NB4 (cell line): ENCODE results near the gene TMEM232.

ENCODE experiments used
- DNase-seq: peaks from one replicate; pipeline ENCODE4 v3.0.0; 2010; ENCODE audit warnings: low read depth
- H3K4me3 ChIP-seq: one replicate; pipeline ENCODE4 v1.5.1; 2011; ENCODE audit warnings: mild to moderate bottlenecking, low read depth, low read length, moderate library complexity
- MYC ChIP-seq: IDR thresholded peaks from 2 replicates; pipeline ENCODE4 v1.6.1; 2011; ENCODE audit warnings: low read depth, low read length
- POLR2A ChIP-seq: IDR thresholded peaks from 2 replicates; pipeline ENCODE4 v1.6.1; 2011; ENCODE audit warnings: mild to moderate bottlenecking; ENCODE audit not compliant: insufficient read length; ENCODE audit errors: extremely low read depth
- TF ChIP-seq, protein P1 (sequence below): IDR thresholded peaks from one replicate; pipeline ENCODE4 v1.5.1; 2012; ENCODE audit warnings: low read depth, low read length
- TF ChIP-seq, protein P2 (sequence below): IDR thresholded peaks from 2 replicates; pipeline ENCODE4 v1.6.1; 2011; ENCODE audit warnings: low read depth, low read length

The TMEM232 gene

DNA sequence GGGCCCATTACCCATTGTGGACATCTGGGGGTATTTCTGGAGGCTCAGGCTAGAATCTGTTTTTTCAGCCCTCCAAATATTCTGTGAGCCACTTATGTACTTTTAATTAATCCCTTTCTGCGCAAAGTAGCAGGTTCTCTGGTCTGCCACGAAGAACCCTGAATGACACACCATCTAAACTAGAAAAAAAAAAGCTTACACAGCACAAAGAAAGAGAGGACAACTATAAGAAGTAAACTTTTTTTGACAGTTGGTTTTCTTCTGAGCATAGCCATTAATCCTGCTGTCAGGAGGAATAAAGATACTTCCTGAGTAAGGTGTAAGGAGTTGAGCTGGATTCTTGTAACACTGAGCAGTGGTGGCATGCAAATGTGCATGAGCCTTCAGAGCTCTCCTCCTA lies 327.5 kb downstream of the TMEM232 start:
- no peak for TF ChIP-seq POLR2A
- no peak for TF ChIP-seq MYC
- TF ChIP-seq, protein P1, sequence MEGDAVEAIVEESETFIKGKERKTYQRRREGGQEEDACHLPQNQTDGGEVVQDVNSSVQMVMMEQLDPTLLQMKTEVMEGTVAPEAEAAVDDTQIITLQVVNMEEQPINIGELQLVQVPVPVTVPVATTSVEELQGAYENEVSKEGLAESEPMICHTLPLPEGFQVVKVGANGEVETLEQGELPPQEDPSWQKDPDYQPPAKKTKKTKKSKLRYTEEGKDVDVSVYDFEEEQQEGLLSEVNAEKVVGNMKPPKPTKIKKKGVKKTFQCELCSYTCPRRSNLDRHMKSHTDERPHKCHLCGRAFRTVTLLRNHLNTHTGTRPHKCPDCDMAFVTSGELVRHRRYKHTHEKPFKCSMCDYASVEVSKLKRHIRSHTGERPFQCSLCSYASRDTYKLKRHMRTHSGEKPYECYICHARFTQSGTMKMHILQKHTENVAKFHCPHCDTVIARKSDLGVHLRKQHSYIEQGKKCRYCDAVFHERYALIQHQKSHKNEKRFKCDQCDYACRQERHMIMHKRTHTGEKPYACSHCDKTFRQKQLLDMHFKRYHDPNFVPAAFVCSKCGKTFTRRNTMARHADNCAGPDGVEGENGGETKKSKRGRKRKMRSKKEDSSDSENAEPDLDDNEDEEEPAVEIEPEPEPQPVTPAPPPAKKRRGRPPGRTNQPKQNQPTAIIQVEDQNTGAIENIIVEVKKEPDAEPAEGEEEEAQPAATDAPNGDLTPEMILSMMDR, result no peak
- TF ChIP-seq, protein P2, sequence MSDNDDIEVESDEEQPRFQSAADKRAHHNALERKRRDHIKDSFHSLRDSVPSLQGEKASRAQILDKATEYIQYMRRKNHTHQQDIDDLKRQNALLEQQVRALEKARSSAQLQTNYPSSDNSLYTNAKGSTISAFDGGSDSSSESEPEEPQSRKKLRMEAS, result no peak
- no peak for DNase-seq
- H3K4me3 ChIP-seq, result no peak overlapping the region

DNA sequence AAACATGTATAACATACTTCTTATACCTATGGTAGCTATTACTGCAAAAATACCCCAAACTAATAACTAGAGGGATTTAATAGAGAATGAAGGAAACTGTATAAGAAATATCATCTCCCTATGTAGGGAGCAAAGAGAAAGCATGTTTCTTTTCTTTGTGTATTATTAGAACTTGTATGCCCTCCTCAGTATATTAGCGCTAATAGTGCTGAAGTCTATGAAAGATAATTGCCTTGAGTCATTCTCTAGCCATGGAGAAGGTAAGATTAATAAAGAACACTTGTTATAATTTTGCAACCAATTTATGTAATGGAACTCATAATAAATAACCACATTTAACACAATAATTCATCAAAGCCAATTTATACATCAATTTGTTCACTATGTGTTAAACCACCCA lies 329.2 kb downstream of the TMEM232 start:
- TF ChIP-seq, protein P2, result no peak
- TF ChIP-seq, protein P1, result no peak
- no peak for TF ChIP-seq MYC
- TF ChIP-seq POLR2A, result no peak

DNA sequence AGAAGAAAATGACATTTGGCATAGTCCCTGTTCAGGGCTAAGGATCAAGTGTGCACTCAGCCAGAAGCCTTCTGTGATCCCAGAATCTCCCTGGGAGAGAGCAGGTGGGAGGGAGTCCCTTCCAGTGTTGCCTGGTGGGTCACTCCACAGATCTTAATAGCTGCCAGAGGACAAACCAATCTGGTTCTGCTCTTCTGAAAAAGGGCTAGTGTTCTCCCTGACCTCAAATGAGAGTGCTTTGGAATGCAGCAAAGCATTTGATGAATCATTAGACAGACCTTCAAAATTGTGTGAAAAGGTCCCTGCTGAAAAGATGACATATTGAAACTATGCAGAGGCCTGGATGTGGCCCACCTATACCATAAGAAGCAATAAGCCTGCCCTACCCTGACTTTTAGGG lies 339.7 kb downstream of the TMEM232 start:
- no peak overlapping the region for H3K4me3 ChIP-seq
- DNase-seq, result no peak
- TF ChIP-seq, protein P1, result no peak
- TF ChIP-seq POLR2A (no peak), MYC (no peak)
- TF ChIP-seq, protein P2, result no peak

More for the DNA sequence above, 329.2 kb downstream of the TMEM232 start:
- H3K4me3 ChIP-seq, result no peak overlapping the region
- DNase-seq, result no peak

DNA sequence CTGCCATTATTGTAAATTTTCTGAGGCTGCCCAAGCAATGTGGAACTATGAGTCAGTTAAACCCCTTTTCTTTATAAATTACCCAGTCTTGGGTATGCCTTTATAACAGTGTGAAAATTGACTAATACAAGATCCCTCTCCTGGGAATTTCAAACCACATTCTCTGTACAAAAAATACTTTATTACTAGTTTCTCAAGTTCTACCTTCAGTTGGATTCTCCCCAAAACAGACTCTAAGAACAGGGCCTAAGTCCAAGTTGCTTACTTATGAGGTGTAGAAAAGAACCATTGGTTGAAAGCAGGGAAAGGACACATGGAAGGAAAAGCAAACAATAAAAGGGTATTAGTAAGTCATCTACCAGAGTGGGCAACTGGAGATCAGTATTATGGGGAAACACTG lies 343.2 kb downstream of the TMEM232 start:
- no peak for TF ChIP-seq POLR2A
- no peak for TF ChIP-seq MYC
- TF ChIP-seq, protein P1, result no peak
- TF ChIP-seq, protein P2, result no peak
- no peak overlapping the region for H3K4me3 ChIP-seq
- DNase-seq, result no peak

DNA sequence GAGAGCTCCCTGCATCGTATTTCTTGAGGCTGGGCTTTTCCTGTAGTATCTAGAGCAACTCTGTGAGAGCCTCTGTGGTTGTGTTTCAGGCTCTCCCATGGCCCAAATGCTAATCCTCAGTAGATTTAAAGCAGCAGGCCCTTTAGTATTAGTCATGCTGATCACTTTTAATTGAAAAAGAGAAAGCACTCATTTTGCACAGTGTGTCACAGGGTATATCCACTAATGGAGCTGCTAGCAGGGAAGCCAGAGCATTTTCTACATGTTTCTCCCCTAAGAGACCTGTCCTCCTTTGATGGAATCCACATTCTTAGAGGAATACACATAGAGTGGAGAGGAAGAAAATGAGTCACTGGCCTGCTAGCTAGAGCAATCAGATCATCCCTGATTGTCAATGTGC lies 348.5 kb downstream of the TMEM232 start:
- TF ChIP-seq MYC, result no peak
- TF ChIP-seq, protein P2, result no peak
- TF ChIP-seq, protein P1, result no peak
- TF ChIP-seq POLR2A, result no peak
- H3K4me3 ChIP-seq, result no peak overlapping the region

DNA sequence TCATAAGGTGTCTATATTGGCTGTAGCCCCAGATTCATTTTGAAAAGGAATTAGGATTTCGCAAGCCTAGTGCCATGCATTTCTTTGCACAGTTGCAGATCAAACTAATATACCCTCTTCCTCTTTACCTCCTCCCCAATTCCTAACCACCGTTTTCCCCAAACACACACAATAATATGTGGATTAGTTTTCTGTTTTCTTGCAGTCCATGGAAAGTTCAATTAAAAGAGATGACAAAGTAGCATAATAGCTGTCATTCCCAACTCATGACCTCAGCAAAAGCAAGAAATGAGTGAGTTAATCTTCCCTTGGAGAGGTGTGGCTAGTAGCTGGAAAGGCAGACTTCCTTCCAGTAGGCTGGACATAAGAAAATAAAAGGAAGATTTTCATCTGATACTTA lies 349.1 kb downstream of the TMEM232 start:
- no peak overlapping the region for H3K4me3 ChIP-seq
- TF ChIP-seq, protein P2, result no peak
- TF ChIP-seq POLR2A (no peak), MYC (no peak)
- TF ChIP-seq, protein P1, result no peak
- no peak for DNase-seq

More for the DNA sequence above, 348.5 kb downstream of the TMEM232 start:
- no peak for DNase-seq
